Erythroblast (primary cell): ENCODE data around the gene SH3D19.

Experiments
- DNase-seq, 2 experiments: peaks; one replicate each; lab custom pipeline; 2025; lab: John Stamatoyannopoulos, UW
- GATA1 ChIP-seq: IDR thresholded peaks from 2 replicates; pipeline ENCODE4 v1.6.1; 2011; ENCODE audit warnings: low read depth, mild to moderate bottlenecking, control low read depth, low read length, moderate library complexity
- POLR2A ChIP-seq: IDR thresholded peaks from 2 replicates; pipeline ENCODE4 v1.6.1; 2011; ENCODE audit warnings: mild to moderate bottlenecking, low read length

SH3D19 gene

DNA sequence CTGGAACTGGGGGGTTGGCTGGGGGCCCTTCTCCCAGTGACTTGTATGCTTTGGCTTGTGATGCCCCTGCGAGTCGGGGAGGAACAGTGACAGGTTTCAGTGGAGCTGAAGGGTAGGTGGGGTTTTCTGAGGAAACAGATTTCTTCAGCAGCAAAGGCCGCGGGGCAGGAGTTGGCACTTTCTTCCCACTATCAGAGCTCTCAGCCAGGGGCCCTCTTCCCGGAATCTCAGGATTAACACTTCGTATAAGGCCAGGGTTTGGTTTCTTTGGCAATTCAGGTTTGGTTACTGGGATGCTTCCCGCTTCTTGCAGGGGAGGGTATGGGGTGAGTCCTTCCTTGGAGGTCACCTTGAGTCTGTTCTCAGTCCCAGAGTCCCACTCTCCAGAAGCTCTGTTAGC lies 150.6 kb downstream of the SH3D19 start:
- no peak for DNase-seq
- no peak for TF ChIP-seq GATA1
- no peak for TF ChIP-seq POLR2A

DNA sequence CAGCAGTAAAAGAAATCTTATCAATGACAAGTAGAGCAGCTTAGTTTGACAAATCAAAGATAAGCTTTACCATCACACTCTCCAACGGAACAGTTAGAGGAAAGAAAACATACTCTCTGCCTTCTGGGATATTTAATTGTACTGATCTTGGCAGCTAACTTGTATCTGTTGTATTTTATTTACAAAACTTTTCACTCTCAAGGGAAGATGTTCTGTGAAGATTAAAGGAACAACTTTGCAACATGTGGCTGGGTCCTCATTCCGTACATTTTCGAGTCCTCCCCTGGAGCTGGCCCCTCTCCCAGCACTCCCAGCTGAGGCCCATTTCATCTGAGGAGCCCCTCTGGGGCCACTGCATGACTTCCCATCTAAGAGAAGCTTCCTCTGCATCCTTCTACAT lies 151.5 kb downstream of the SH3D19 start:
- TF ChIP-seq POLR2A (no peak), GATA1 (no peak)
- DNase-seq = no peak

DNA sequence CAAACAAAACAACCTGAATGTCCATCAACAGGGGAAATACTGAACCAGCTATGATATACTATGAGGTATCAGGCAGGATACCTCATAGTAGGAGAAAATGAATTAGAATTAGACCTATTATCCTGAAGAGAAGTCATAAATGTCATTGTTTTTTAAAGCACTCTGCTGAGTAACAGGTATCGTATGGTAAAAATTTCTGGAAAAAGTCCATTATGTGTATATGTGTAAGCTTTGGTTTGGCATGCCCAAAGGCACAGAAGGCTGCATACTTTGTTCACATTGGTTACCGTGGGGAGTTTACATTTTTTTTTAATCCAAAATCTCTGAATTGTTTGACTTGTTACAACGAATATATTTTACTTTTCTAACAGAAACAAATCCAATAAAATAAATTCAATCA lies 155.5 kb downstream of the SH3D19 start:
- no peak for TF ChIP-seq GATA1
- no peak for TF ChIP-seq POLR2A
- no peak for DNase-seq

DNA sequence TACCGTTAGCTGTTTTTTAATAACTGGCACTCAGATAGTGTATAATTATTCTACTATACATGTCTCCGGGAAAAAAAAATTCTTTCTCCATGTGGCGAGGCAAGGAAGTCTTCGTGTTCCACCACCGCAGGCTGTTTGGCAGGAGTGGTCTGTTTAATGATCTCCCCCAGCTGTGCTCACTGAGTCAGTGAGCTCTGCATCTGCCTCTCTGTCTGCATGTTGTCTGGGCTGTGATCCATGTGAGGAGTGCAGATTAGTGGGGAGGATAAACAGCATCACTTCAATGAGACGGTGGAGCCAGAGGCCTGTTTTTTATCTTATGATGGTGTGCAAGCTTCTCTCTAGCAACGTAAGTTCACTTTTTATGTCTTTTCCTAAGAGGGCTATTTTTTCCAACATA lies 156.2 kb downstream of the SH3D19 start:
- TF ChIP-seq GATA1 (no peak), POLR2A (no peak)

DNA sequence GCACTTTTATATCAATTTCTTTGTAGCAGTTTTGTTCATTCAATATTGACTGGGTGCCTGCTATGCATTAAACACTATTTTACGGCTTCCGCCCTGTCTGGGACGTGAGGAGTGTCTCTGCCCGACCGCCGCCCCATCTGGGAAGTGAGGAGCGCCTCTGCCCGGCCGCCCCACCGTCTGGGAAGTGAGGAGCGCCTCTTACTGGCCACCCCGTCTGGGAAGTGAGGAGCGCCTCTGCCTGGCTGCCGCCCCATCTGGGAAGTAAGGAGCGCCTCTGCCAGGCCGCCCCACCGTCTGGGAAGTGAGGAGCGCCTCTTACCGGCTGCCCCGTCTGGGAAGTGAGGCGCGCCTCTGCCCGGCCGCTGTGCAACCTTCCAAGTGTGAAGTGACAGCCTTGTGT lies 157.8 kb downstream of the SH3D19 start:
- DNase-seq = no peak
- TF ChIP-seq POLR2A (no peak), GATA1 (no peak)

More for the DNA sequence above, 156.2 kb downstream of the SH3D19 start:
- DNase-seq = no peak

DNA sequence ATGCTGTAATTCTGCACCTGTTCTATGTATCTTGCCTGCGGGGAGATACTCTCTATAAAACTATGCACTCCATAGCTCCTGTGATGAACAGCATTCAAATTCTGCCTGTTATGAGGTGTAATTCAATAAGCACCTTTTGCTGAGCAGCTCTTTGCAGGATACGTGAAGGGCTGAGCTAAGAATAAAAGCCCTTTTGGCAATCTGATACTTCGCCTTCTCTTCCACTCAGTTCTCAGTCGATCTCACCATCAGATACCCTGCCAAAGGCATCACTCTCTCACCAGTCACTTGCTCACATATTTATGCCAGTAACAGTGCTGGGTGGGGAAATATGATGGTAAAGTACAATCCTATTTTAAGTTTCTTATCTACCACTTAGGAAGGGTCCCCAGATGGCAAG lies 158.8 kb downstream of the SH3D19 start:
- TF ChIP-seq POLR2A = no peak
- TF ChIP-seq GATA1 = no peak
- no peak for DNase-seq

DNA sequence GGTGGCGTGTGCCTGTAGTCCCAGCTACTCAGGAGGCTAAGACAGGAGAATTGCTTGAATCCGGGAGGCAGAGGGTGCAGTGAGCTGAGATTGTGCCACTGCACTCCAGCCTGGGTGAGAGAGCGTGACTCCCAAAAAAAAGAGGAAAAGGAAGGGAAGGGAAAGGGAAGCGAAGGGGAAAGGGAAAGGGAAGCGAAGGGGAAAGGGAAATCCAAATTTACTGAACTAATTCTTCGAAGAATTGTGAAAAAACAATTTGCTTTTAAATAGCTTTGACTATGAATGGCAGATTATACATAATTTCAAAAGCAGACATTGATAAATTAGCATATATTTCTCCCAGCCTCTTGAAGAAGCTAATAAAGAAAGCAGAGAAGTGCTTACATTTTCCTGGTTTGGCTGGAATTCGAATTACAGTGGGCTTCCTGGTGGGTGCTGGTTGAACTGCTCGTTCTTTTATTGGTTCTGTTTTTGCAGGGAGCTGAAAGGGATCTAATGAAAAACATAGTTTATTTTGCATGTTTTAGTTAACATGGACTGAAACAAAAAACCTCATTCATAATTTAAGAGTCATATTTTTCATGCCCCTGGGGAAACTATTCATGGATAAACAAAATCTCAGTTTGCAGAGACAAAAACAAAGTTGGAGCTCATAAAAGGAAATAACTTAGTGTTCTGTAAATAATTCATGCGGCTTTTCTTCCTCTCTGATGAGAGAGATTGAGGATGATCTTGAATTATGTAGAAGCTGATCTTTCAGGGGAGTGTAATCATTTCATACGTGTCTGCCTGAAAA lies 160.0 kb downstream of the SH3D19 start:
- no peak for DNase-seq
- TF ChIP-seq POLR2A = no peak
- no peak for TF ChIP-seq GATA1

DNA sequence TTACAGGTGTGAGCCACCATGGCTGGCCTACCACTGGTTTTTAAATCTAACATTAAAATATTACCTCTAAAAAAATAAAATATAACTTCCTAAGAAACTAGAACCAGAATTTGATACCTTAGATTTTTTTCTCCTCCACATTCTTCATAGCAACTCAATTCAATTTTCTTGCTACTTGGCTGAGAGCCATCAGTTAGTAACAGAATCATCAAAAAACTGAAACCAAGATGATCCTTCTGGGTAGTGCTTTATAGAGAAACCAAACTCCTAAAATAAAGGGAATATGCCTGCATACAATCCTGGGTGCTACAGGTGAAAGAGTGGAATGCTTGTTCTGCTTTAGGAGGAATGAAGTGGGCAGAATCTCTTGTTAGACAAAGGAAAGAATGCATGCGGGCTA lies 161.6 kb downstream of the SH3D19 start:
- TF ChIP-seq GATA1 (no peak), POLR2A (no peak)
- no peak for DNase-seq

DNA sequence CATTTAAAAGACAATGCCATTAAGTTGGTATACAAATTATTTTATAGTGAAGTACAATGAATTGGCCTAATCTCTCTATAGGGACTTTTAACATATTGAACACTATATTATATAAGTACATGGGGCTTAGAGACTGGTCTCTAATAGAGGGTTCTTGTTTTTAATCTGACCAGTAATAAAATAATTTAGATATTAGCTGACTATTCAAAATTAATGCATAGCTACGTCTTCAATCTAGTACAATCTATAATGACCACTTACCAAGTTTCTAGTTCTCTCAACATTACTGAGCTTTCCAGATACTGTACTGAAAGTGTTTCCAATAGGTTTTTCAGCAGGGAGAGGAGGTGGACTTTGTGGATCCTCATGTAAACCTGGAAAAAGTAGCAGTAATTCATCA lies 166.4 kb downstream of the SH3D19 start:
- DNase-seq = no peak
- TF ChIP-seq GATA1 (no peak), POLR2A (no peak)

DNA sequence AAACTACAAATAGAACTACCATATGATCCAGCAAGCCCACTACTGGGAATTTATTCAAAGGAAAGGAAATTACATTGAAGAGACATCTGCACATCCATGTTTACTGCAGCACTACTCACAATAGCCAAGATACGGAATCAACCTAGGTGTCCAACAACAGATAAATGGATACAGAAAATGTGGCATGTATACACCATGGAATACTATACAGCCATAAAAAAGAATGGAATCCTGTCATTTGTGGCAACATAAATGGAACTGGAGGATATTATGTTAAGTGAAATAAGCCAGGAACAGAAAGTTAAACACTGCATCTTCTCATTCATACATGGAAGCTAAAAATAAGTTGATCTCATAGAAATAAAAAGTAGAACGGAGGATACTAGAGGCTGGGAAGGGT lies 167.9 kb downstream of the SH3D19 start:
- DNase-seq = no peak
- TF ChIP-seq POLR2A (no peak), GATA1 (no peak)

DNA sequence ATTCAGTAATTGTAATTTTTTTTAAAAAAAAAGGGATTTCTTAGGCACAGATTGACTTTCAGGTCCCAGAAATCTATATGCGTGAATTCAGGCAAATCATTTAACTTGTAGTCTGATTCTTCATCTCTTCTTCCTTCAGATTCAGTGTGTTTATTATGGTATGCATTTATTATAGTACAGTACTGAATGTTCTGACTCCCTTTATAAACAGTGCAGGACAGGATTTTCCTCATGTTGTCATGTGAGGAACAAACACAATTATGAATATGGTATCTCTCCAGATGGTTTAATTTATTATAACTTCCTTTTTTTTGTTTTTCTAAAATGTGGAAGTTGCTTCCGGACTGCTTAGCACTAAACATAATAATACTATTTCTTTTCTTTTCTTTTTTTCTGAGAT lies 171.8 kb downstream of the SH3D19 start:
- DNase-seq = no peak
- TF ChIP-seq POLR2A (no peak), GATA1 (no peak)

DNA sequence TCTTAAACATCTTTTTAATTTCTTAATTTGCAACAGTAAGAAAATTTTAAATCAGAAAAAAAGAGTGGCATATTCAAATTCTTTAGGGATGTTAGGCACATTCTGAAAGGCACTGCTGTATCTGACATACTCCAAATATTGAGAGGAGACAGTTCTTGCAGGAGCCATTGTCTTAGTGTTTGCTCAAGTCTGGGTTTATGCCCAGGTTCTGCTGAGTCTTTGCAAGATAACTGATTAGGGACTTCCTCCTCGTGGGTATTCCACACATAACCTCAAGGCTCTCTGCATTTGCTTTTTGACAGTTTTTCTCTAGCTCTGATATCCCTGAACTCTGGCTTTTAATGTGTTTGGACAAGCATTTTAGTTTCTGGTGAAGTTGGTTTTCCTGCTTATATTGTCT lies 173.4 kb downstream of the SH3D19 start:
- no peak for TF ChIP-seq POLR2A
- no peak for TF ChIP-seq GATA1
- no peak for DNase-seq

DNA sequence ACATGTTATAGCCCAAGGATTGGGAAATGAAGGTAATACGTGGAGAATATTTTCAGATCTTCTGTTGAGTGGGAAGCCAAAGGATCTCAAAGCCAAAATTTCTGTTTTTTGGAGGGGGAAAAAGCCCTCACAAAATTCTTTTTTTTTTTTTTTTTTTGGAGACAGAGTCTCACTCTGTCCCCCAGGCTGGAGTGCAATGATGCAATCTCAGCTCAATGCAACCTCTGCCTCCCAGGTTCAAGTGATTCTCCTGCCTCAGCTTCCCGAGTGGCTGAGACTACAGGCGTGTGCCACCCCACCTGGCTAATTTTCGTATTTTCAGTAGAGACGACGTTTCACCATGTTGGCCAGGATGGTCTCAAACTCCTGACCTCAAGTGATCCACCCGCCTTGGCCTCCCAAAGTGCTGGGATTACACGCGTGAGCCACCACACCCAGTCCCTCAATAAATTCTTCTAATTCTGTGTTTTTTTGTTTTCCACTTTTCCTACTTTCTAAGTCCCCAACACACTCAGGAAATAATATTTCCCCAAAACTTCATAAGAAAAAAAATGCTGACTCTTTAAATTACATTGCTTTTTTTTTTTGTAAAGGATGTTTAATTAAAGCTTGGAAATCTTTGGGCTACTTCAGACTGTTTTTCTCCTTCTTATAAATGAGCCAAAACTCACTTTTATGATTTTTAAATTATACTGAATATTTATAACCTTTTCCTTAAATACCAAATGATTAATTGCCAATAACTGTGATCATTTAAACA lies 174.4 kb downstream of the SH3D19 start:
- no peak for DNase-seq
- TF ChIP-seq POLR2A (no peak), GATA1 (no peak)

DNA sequence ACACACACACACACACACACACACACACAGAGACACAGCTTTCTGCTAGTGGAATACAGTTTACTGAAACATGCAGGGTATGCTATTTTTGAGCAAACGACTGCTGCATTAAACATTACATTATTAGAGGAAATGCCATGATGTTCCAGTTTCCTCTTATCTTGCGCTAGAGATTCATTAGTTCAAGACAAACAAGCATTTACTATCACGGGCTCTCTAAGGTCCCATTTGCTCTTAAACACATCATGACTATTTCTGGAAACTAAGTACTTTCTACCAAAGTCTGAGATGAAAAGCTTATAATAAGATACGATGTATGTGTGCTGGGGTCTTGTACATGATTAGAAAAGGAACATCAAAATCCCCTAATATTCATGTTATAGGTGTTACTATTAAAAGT lies 177.1 kb downstream of the SH3D19 start:
- no peak for DNase-seq
- TF ChIP-seq GATA1 (no peak), POLR2A (no peak)
